T-helper 2 cell treated with Interferon-gamma antibody and Interleukin-4, amounts not matched to agents 5 μg/mL and 100 μg/mL, for 36 hours (primary cell): ENCODE data around the gene USH1G.

Experiments used
- DNase-seq: peaks from one replicate; pipeline ENCODE4 v3.0.0; 2021; ENCODE audit warnings: low spot score
- H3K27ac Mint-ChIP-seq: one replicate; pipeline ENCODE4 v1.8.0; 2021; ENCODE audit warnings: mild to moderate bottlenecking, mixed read lengths
- H3K27me3 Mint-ChIP-seq: one replicate; pipeline ENCODE4 v1.8.0; 2021; ENCODE audit warnings: low read depth, mixed read lengths
- H3K36me3 Mint-ChIP-seq: one replicate; pipeline ENCODE4 v1.8.0; 2021; ENCODE audit warnings: low read depth, mixed read lengths
- H3K4me1 Mint-ChIP-seq: one replicate; pipeline ENCODE4 v1.8.0; 2021; ENCODE audit warnings: low read depth, mixed read lengths
- H3K4me3 Mint-ChIP-seq: one replicate; pipeline ENCODE4 v1.8.0; 2022; ENCODE audit warnings: mild to moderate bottlenecking, moderate library complexity, mixed read lengths
- H3K9me3 Mint-ChIP-seq: one replicate; pipeline ENCODE4 v1.8.0; 2021; ENCODE audit warnings: mixed read lengths

Gene USH1G

GRCh38 chr17:74960570-74961342, 37.7 kb upstream of the USH1G start:
- peaks cover 4% of the 10 kb centered on the region for H3K4me1 Mint-ChIP-seq
- no peaks in the 10 kb centered on the region for H3K9me3 Mint-ChIP-seq
- no peak overlapping the region for H3K4me3 Mint-ChIP-seq
- no peak overlapping the region for H3K27ac Mint-ChIP-seq
- no peaks in the 10 kb centered on the region for H3K36me3 Mint-ChIP-seq
- H3K27me3 Mint-ChIP-seq, result peaks cover 4% of the 10 kb centered on the region
- no peak for DNase-seq

GRCh38 chr17:74959826-74960515, 36.9 kb upstream of the USH1G start:
- Mint-ChIP-seq H3K27ac (no peak overlapping the region), H3K4me1 (peaks cover 4% of the 10 kb centered on the region), H3K4me3 (no peak overlapping the region), H3K27me3 (peaks cover 1% of the 10 kb centered on the region), H3K9me3 (no peaks in the 10 kb centered on the region), H3K36me3 (no peaks in the 10 kb centered on the region)
- no peak for DNase-seq

- Mint-ChIP-seq H3K4me3 (no peak overlapping the region), H3K36me3 (no peaks in the 10 kb centered on the region), H3K9me3 (no peaks in the 10 kb centered on the region), H3K27ac (no peak overlapping the region), H3K4me1 (peaks cover 4% of the 10 kb centered on the region), H3K27me3 (peaks cover 1% of the 10 kb centered on the region)
- peak; percentile 66 for DNase-seq
Observed at GRCh38 chr17:74957935-74958740, 35.1 kb upstream of the USH1G start.

GRCh38 chr17:74956093-74956492, 33.0 kb upstream of the USH1G start:
- Mint-ChIP-seq H3K27me3 (peaks cover 1% of the 10 kb centered on the region), H3K27ac (no peak overlapping the region), H3K4me1 (peaks cover 2% of the 10 kb centered on the region), H3K36me3 (no peaks in the 10 kb centered on the region), H3K4me3 (no peak overlapping the region), H3K9me3 (no peaks in the 10 kb centered on the region)
- no peak for DNase-seq

- H3K9me3 Mint-ChIP-seq, result no peaks in the 10 kb centered on the region
- H3K36me3 Mint-ChIP-seq, result no peaks in the 10 kb centered on the region
- DNase-seq, result no peak
- H3K4me1 Mint-ChIP-seq, result no peaks in the 10 kb centered on the region
- H3K27ac Mint-ChIP-seq, result no peak overlapping the region
- no peak overlapping the region for H3K4me3 Mint-ChIP-seq
- H3K27me3 Mint-ChIP-seq, result peaks cover 1% of the 10 kb centered on the region
Observed at GRCh38 chr17:74954665-74955421, 31.8 kb upstream of the USH1G start.

- Mint-ChIP-seq H3K36me3 (no peaks in the 10 kb centered on the region), H3K27ac (no peak overlapping the region), H3K4me1 (no peaks in the 10 kb centered on the region), H3K9me3 (no peaks in the 10 kb centered on the region), H3K27me3 (peaks cover 1% of the 10 kb centered on the region), H3K4me3 (no peak overlapping the region)
- no peak for DNase-seq
Observed at GRCh38 chr17:74954115-74954514, 31.1 kb upstream of the USH1G start.

GRCh38 chr17:74953134-74953687, 30.2 kb upstream of the USH1G start:
- Mint-ChIP-seq H3K4me1 (no peaks in the 10 kb centered on the region), H3K27me3 (peaks cover 1% of the 10 kb centered on the region), H3K27ac (no peak overlapping the region)

GRCh38 chr17:74952431-74953133, 29.5 kb upstream of the USH1G start:
- Mint-ChIP-seq H3K4me3 (no peak overlapping the region), H3K27ac (no peak overlapping the region), H3K4me1 (no peaks in the 10 kb centered on the region), H3K9me3 (no peaks in the 10 kb centered on the region), H3K27me3 (no peaks in the 10 kb centered on the region), H3K36me3 (no peaks in the 10 kb centered on the region)
- DNase-seq, result no peak

More at GRCh38 chr17:74953134-74953687, 30.2 kb upstream of the USH1G start:
- DNase-seq, result no peak
- Mint-ChIP-seq H3K36me3 (no peaks in the 10 kb centered on the region), H3K4me3 (no peak overlapping the region), H3K9me3 (no peaks in the 10 kb centered on the region)

- Mint-ChIP-seq H3K4me1 (no peaks in the 10 kb centered on the region), H3K4me3 (no peak overlapping the region), H3K9me3 (no peaks in the 10 kb centered on the region), H3K27me3 (no peaks in the 10 kb centered on the region), H3K36me3 (no peaks in the 10 kb centered on the region), H3K27ac (no peak overlapping the region)
- DNase-seq, result no peak
Observed at GRCh38 chr17:74951680-74952421, 28.8 kb upstream of the USH1G start.

GRCh38 chr17:74951065-74951464, 28.0 kb upstream of the USH1G start:
- Mint-ChIP-seq H3K4me3 (no peak overlapping the region), H3K9me3 (no peaks in the 10 kb centered on the region), H3K36me3 (no peaks in the 10 kb centered on the region), H3K27ac (no peak overlapping the region), H3K27me3 (no peaks in the 10 kb centered on the region), H3K4me1 (no peaks in the 10 kb centered on the region)
- no peak for DNase-seq

- no peak for DNase-seq
- H3K4me3 Mint-ChIP-seq, result no peak overlapping the region
- no peak overlapping the region for H3K27ac Mint-ChIP-seq
- no peaks in the 10 kb centered on the region for H3K9me3 Mint-ChIP-seq
- H3K4me1 Mint-ChIP-seq, result no peaks in the 10 kb centered on the region
- no peaks in the 10 kb centered on the region for H3K36me3 Mint-ChIP-seq
- H3K27me3 Mint-ChIP-seq, result peaks cover 5% of the 10 kb centered on the region
Observed at GRCh38 chr17:74950207-74950606, 27.2 kb upstream of the USH1G start.

- no peak overlapping the region for H3K4me3 Mint-ChIP-seq
- H3K27me3 Mint-ChIP-seq, result peaks cover 6% of the 10 kb centered on the region
- no peaks in the 10 kb centered on the region for H3K4me1 Mint-ChIP-seq
- H3K36me3 Mint-ChIP-seq, result no peaks in the 10 kb centered on the region
- no peak overlapping the region for H3K27ac Mint-ChIP-seq
- H3K9me3 Mint-ChIP-seq, result no peaks in the 10 kb centered on the region
- DNase-seq, result no peak
Observed at GRCh38 chr17:74949455-74950115, 26.5 kb upstream of the USH1G start.
